Neural progenitor cell (in vitro differentiated cells): Measurements from ENCODE around the gene H2AZ2.

Experiments used
- CTCF ChIP-seq: fragments of 200-600 bp; sonication (generic); IDR thresholded peaks from 2 replicates; pipeline ENCODE4 v1.5.1; 2017; ENCODE audit warnings: antibody characterized with exemption, mild to moderate bottlenecking
- EZH2 ChIP-seq: fragments of 200-600 bp; sonication (generic); IDR thresholded peaks from 2 replicates; pipeline ENCODE4 v1.6.1; 2017; ENCODE audit warnings: antibody characterized with exemption, mild to moderate bottlenecking, moderate library complexity
- EZH2phosphoT487 ChIP-seq: fragments of 200-600 bp; sonication (generic); IDR thresholded peaks from 2 replicates; pipeline ENCODE4 v1.6.1; 2017; ENCODE audit warnings: antibody characterized with exemption

GRCh38 chr7:44849885-44850544, 2.1 kb upstream of the H2AZ2 start:
- no peak for TF ChIP-seq CTCF
- no peak for TF ChIP-seq EZH2
- no peak for TF ChIP-seq EZH2phosphoT487
